UCSD-AML1 (cell line): ENCODE data around the gene LCT.
A peak's percentile ranks its signal among the peaks of the same experiment; 100 is the strongest.
"Not testable (repeated sequence)": the region's sequence is repeated elsewhere in the genome, so short reads cannot be mapped to it uniquely, and the experiment has no call there.

Experiments
- DNase-seq: peaks from one replicate; lab custom pipeline; 2025; ENCODE audit not compliant: unreplicated experiment; lab: John Stamatoyannopoulos, UW

LCT gene

GRCh38 chr2:135832891-135833290 lies 4.1 kb downstream of the LCT start:
- DNase-seq, result no peak

GRCh38 chr2:135831180-135831812 lies 5.7 kb downstream of the LCT start:
- no peak for DNase-seq

GRCh38 chr2:135829378-135830135 lies 7.4 kb downstream of the LCT start:
- no peak for DNase-seq

GRCh38 chr2:135826544-135826943 lies 10.4 kb downstream of the LCT start:
- DNase-seq, result no peak

- no peak for DNase-seq
These were observed 11.3 kb downstream of the LCT start for GRCh38 chr2:135825550-135826176.

GRCh38 chr2:135825131-135825530 lies 11.9 kb downstream of the LCT start:
- DNase-seq, result no peak

GRCh38 chr2:135822855-135823254 lies 14.1 kb downstream of the LCT start:
- DNase-seq, result no peak

GRCh38 chr2:135821190-135821589 lies 15.8 kb downstream of the LCT start:
- no peak for DNase-seq

GRCh38 chr2:135820003-135820618 lies 16.9 kb downstream of the LCT start:
- peak; percentile 47 for DNase-seq

- peak; percentile 31 for DNase-seq
These were observed 17.9 kb downstream of the LCT start for GRCh38 chr2:135818937-135819610.

- DNase-seq, result no peak
These were observed 19.0 kb downstream of the LCT start for GRCh38 chr2:135817951-135818350.

GRCh38 chr2:135817466-135817865 lies 19.5 kb downstream of the LCT start:
- DNase-seq, result no peak

GRCh38 chr2:135815269-135815668 lies 21.7 kb downstream of the LCT start:
- DNase-seq, result no peak

GRCh38 chr2:135812907-135813511 lies 24.0 kb downstream of the LCT start:
- DNase-seq, result no peak

GRCh38 chr2:135807874-135808273 lies 29.1 kb downstream of the LCT start:
- not testable (repeated sequence) for DNase-seq

GRCh38 chr2:135803278-135803677 lies 33.7 kb downstream of the LCT start:
- no peak for DNase-seq

GRCh38 chr2:135802350-135802749 lies 34.6 kb downstream of the LCT start:
- DNase-seq, result no peak

- DNase-seq, result no peak
These were observed 36.2 kb downstream of the LCT start for GRCh38 chr2:135800513-135801460.

GRCh38 chr2:135799738-135800137 lies 37.2 kb downstream of the LCT start:
- DNase-seq, result no peak

GRCh38 chr2:135798762-135799161 lies 38.2 kb downstream of the LCT start:
- DNase-seq, result no peak
